SK-N-SH (cell line): ENCODE measurements around the gene MYORG. TPM values are rescaled to one million over a fixed set of nuclear protein-coding genes. Genes with fewer than 3 reads are reported as not detected.

Experiments used
- CTCF ChIA-PET: fragments of 300-600, 350-600 bp; formaldehyde crosslinking; extraction: SDS; loops from one replicate; lab custom pipeline; 2021; lab: Yijun Ruan, JAX
- POLR2A ChIA-PET: fragments of 350-600 bp; sonication (Branson Sonifier 250); formaldehyde crosslinking; extraction: SDS; loops from one replicate; lab custom pipeline; 2020; ENCODE audit warnings: antibody characterized with exemption, inconsistent platforms; lab: Yijun Ruan, JAX
- DNase-seq: peaks from one replicate; pipeline ENCODE4 v3.0.0; 2012
- H2AFZ ChIP-seq: fragments of 200-600 bp; sonication (generic); 2 replicates; pipeline ENCODE4 v1.8.1; 2016; ENCODE audit warnings: antibody characterized with exemption, mild to moderate bottlenecking, low read depth
- H3F3A ChIP-seq: fragments of 200-600 bp; sonication (generic); replicated peaks from 2 replicates; pipeline ENCODE3; 2016; ENCODE audit warnings: antibody characterized with exemption, mild to moderate bottlenecking; ENCODE audit not compliant: insufficient read depth
- H3K27ac ChIP-seq, 2 experiments: fragments of 200-500 bp in 1 of 2; fragments of 200-600 bp in 1 of 2; sonication (Bioruptor generic) in 1 of 2; sonication (generic), shearing (Covaris generic) in 1 of 2; 2 replicates each; pipeline versions ENCODE4 v1.5.1 to v1.6.1; 2014 to 2016; ENCODE audit warnings: low read depth in 2 of 2, inconsistent platforms in 1 of 2, low read length in 1 of 2, mild to moderate bottlenecking in 1 of 2, mixed read lengths in 1 of 2
- H3K27me3 ChIP-seq: fragments of 200-600 bp; sonication (generic), shearing (Covaris generic); 2 replicates; pipeline ENCODE4 v1.6.1; 2016; ENCODE audit warnings: mixed run types; ENCODE audit not compliant: insufficient read depth
- H3K36me3 ChIP-seq, 2 experiments: fragments of 200-500 bp in 1 of 2; fragments of 200-600 bp in 1 of 2; sonication (Bioruptor generic) in 1 of 2; sonication (generic) in 1 of 2; replicated peaks in 1 of 2; 2 replicates each; pipeline versions ENCODE3 to v1.5.1; 2014 to 2016; ENCODE audit warnings: low read length in 1 of 2, mild to moderate bottlenecking in 1 of 2; ENCODE audit not compliant: insufficient read depth in 2 of 2, control insufficient read depth in 1 of 2
- H3K4me1 ChIP-seq, 2 experiments: fragments of 200-500 bp in 1 of 2; fragments of 200-600 bp in 1 of 2; sonication (Bioruptor generic) in 1 of 2; sonication (generic), shearing (Covaris generic) in 1 of 2; 2 replicates each; pipeline versions ENCODE4 v1.5.1 to v1.6.1; 2014 to 2016; ENCODE audit warnings: low read depth in 1 of 2, low read length in 1 of 2, mixed run types in 1 of 2; ENCODE audit not compliant: insufficient read depth in 2 of 2, control insufficient read depth in 1 of 2
- H3K4me2 ChIP-seq: fragments of 200-600 bp; sonication (generic), shearing (Covaris generic); 2 replicates; pipeline ENCODE4 v1.6.1; 2017; ENCODE audit warnings: mixed run types
- H3K4me3 ChIP-seq, 2 experiments: fragments of 200-500 bp in 1 of 2; fragments of 200-600 bp in 1 of 2; sonication (Bioruptor generic) in 1 of 2; sonication (generic), shearing (Covaris generic) in 1 of 2; 2 replicates each; pipeline versions ENCODE4 v1.5.1 to v1.8.1; 2014 to 2016; ENCODE audit warnings: low read depth in 2 of 2, inconsistent platforms in 1 of 2, low read length in 1 of 2, mild to moderate bottlenecking in 1 of 2, mixed read lengths in 1 of 2, moderate library complexity in 1 of 2
- H3K79me2 ChIP-seq: fragments of 200-600 bp; sonication (generic); 2 replicates; pipeline ENCODE4 v1.8.1; 2017; ENCODE audit warnings: mild to moderate bottlenecking; ENCODE audit not compliant: insufficient read depth
- H3K9ac ChIP-seq: fragments of 200-600 bp; sonication (generic); 2 replicates; pipeline ENCODE4 v1.6.1; 2017; ENCODE audit warnings: mixed run types
- H3K9me2 ChIP-seq: fragments of 200-600 bp; sonication (generic); 2 replicates; pipeline ENCODE4 v1.6.1; 2017; ENCODE audit warnings: mixed run types
- H3K9me3 ChIP-seq: fragments of 200-600 bp; sonication (generic); 2 replicates; pipeline ENCODE4 v1.6.1; 2017; ENCODE audit warnings: mixed run types, mild to moderate bottlenecking, moderate library complexity
- H4K20me1 ChIP-seq: fragments of 200-600 bp; sonication (generic); 2 replicates; pipeline ENCODE4 v1.6.1; 2017; ENCODE audit warnings: mild to moderate bottlenecking, mixed run types; ENCODE audit not compliant: insufficient read depth
- ELF1 ChIP-seq: IDR thresholded peaks from 2 replicates; pipeline ENCODE4 v1.4.0; 2012
- EZH2phosphoT487 ChIP-seq: fragments of 200-600 bp; sonication (generic); IDR thresholded peaks from 2 replicates; pipeline ENCODE4 v1.6.1; 2017; ENCODE audit warnings: low read depth, mixed run types, mild to moderate bottlenecking, antibody characterized with exemption, moderate library complexity, borderline replicate concordance
- NFIC ChIP-seq: IDR thresholded peaks from 2 replicates; pipeline ENCODE4 v1.4.0; 2012; ENCODE audit warnings: borderline replicate concordance
- NRF1 ChIP-seq: IDR thresholded peaks from 2 replicates; pipeline ENCODE4 v1.6.1; 2012; ENCODE audit warnings: low read depth, mild to moderate bottlenecking, low read length
- PBX3 ChIP-seq: IDR thresholded peaks from 2 replicates; pipeline ENCODE4; 2012
- POLR2AphosphoS5 ChIP-seq: IDR thresholded peaks from 2 replicates; pipeline ENCODE4 v1.6.1; 2012; ENCODE audit warnings: low read depth, low read length
- RCOR1 ChIP-seq: fragments of 150-350 bp; IDR thresholded peaks from 2 replicates; pipeline ENCODE4 v1.6.1; 2017; ENCODE audit warnings: antibody characterized with exemption, low read length
- RFX5 ChIP-seq: IDR thresholded peaks from 2 replicates; pipeline ENCODE4 v1.6.1; 2012; ENCODE audit warnings: mild to moderate bottlenecking, improper control_type of control experiment, low read length
- RXRA ChIP-seq: IDR thresholded peaks from 2 replicates; pipeline ENCODE4 v1.4.0; 2012; ENCODE audit warnings: low read depth, mild to moderate bottlenecking, borderline replicate concordance
- SMC3 ChIP-seq: IDR thresholded peaks from 2 replicates; pipeline ENCODE4 v1.6.1; 2012; ENCODE audit warnings: low read depth, low read length, improper control_type of control experiment
- TAF1 ChIP-seq: IDR thresholded peaks from 2 replicates; pipeline ENCODE4 v1.6.1; 2012; ENCODE audit warnings: low read depth, mild to moderate bottlenecking, low read length, moderate library complexity, borderline replicate concordance
- YY1 ChIP-seq: IDR thresholded peaks from 2 replicates; pipeline ENCODE4 v1.4.0; 2012; ENCODE audit warnings: low read depth, mild to moderate bottlenecking
- WGBS: methylation state at CpG from one replicate; pipeline ENCODE4 v1.1.6; 2017; ENCODE audit warnings: low lambda C conversion rate; 5-methylcytosine and 5-hydroxymethylcytosine counted together
- polyA plus RNA-seq, 3 experiments: library from polyadenylated mRNA; depleted of rRNA; stranded (reverse); fragments of >200 nt; gene quantifications; 2 replicates each; pipeline ENCODE4 v1.2.3, GENCODE V29; 2012
- TF ChIP-seq, protein P1 (sequence below): IDR thresholded peaks from 2 replicates; pipeline ENCODE4 v1.4.0; 2012; ENCODE audit warnings: low read depth
- TF ChIP-seq, protein P2 (sequence below): fragments of 150-350 bp; IDR thresholded peaks from 2 replicates; pipeline ENCODE4 v1.6.1; 2017; ENCODE audit warnings: antibody characterized with exemption, low read length, low read depth, borderline replicate concordance
- TF ChIP-seq, protein P3 (sequence below): IDR thresholded peaks from 2 replicates; pipeline ENCODE4 v1.4.0; 2012; ENCODE audit warnings: low read depth, borderline replicate concordance
- TF ChIP-seq, protein P4 (sequence below): IDR thresholded peaks from 2 replicates; pipeline ENCODE4 v1.4.0; 2012; ENCODE audit warnings: low read depth, borderline replicate concordance

Gene MYORG
- polyA plus RNA-seq, 1 of the 3 experiments (the other 2 are of a cell fraction) = 1.1 TPM

GRCh38 chr9:34380511-34381315 lies 4.0 kb upstream of the MYORG start:
- H4K20me1 ChIP-seq = no peaks in the 10 kb centered on the region
- H3K4me1 ChIP-seq = peaks cover 7 to 17% of the 10 kb centered on the region in 2 experiments; a peak in 3 of 4 replicates
- H3F3A ChIP-seq = peaks cover 4% of the 10 kb centered on the region
- 39% methylated on average over 27 of the region's 59 CpGs for WGBS
- no peaks in the 10 kb centered on the region for H3K36me3 ChIP-seq
- POLR2A ChIA-PET = no interaction called here
- H3K9me2 ChIP-seq = no peaks in the 10 kb centered on the region
- peak; percentile 29; the same call in 1 of the 2 replicates for TF ChIP-seq TAF1
- TF ChIP-seq POLR2AphosphoS5 = peak; percentile 67
- no peak for TF ChIP-seq RCOR1
- TF ChIP-seq, protein P1, sequence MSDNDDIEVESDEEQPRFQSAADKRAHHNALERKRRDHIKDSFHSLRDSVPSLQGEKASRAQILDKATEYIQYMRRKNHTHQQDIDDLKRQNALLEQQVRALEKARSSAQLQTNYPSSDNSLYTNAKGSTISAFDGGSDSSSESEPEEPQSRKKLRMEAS = peak; percentile 87
- no peaks in the 10 kb centered on the region for H3K9me3 ChIP-seq
- DNase-seq = peak; percentile 94
- H2AFZ ChIP-seq = peak overlapping the region; percentile 96
- H3K4me3 ChIP-seq = peak overlapping the region; percentile 46 to 58; a peak in 3 of 4 replicates
- H3K27me3 ChIP-seq = no peaks in the 10 kb centered on the region
- CTCF ChIA-PET = interaction anchor here (0.7 to 8.0 kb wide), 13 partner anchors 24 to 223 kb away, joined by 3 to 149 read pairs (median 5); no protein-coding TSS in a partner anchor
- no peaks in the 10 kb centered on the region for H3K79me2 ChIP-seq
- H3K27ac ChIP-seq = no peak overlapping the region; a peak in 1 of 4 replicates
- H3K9ac ChIP-seq = peak overlapping the region; percentile 41; the same call in 1 of the 2 replicates
- peak overlapping the region; percentile 78 for H3K4me2 ChIP-seq

DNA sequence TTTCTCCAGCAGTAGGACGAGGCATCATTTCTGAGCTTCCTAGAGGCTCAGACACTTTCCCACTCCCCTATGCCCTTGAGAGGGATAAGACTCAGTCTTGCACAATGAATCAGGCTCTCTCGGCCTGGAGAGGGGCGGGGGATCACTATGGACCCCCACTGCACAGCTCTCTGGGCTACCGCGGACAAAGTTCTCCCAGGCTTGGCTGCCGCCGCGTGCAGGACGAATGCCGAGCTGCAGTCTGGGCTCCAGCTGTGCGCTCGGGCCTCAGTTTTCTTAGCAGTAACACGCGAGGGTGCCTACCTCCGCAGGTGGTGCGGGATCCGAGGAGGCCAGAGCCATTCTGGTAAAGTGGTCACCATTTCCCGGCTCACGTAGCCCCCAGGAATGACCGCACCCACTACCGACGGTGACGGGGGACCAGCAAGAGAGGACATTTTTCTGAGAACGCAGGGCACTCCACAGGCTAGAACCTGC lies 3.4 kb upstream of the MYORG start:
- POLR2A ChIA-PET = no interaction called here
- Histone ChIP-seq H3F3A (peaks cover 4% of the 10 kb centered on the region), H3K9ac (no peak overlapping the region), H3K4me1 (peaks cover 7 to 23% of the 10 kb centered on the region in 2 experiments; a peak in 3 of 4 replicates), H3K27ac (no peak overlapping the region), H2AFZ (peak overlapping the region; percentile 78; the same call in 1 of the 2 replicates), H3K9me2 (no peaks in the 10 kb centered on the region), H3K36me3 (no peaks in the 10 kb centered on the region), H4K20me1 (no peaks in the 10 kb centered on the region), H3K79me2 (no peaks in the 10 kb centered on the region), H3K9me3 (no peaks in the 10 kb centered on the region), H3K4me2 (no peak overlapping the region), H3K27me3 (no peaks in the 10 kb centered on the region), H3K4me3 (no peak overlapping the region)
- DNase-seq = no peak
- WGBS = 92% methylated on average over 21 of the region's 24 CpGs
- CTCF ChIA-PET = interaction anchor here (0.7 to 8.0 kb wide), 13 partner anchors 24 to 224 kb away, joined by 3 to 149 read pairs (median 5); no protein-coding TSS in a partner anchor
- TF ChIP-seq ELF1 = no peak
- TF ChIP-seq NFIC = no peak
- TF ChIP-seq, protein P2, sequence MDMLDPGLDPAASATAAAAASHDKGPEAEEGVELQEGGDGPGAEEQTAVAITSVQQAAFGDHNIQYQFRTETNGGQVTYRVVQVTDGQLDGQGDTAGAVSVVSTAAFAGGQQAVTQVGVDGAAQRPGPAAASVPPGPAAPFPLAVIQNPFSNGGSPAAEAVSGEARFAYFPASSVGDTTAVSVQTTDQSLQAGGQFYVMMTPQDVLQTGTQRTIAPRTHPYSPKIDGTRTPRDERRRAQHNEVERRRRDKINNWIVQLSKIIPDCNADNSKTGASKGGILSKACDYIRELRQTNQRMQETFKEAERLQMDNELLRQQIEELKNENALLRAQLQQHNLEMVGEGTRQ = no peak
- no peak for TF ChIP-seq EZH2phosphoT487
- TF ChIP-seq NRF1 = no peak
- TF ChIP-seq PBX3 = no peak
- no peak for TF ChIP-seq RXRA
- TF ChIP-seq, protein P3, sequence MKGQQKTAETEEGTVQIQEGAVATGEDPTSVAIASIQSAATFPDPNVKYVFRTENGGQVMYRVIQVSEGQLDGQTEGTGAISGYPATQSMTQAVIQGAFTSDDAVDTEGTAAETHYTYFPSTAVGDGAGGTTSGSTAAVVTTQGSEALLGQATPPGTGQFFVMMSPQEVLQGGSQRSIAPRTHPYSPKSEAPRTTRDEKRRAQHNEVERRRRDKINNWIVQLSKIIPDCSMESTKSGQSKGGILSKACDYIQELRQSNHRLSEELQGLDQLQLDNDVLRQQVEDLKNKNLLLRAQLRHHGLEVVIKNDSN = no peak
- TF ChIP-seq YY1 = no peak
- TF ChIP-seq SMC3 = no peak
- TF ChIP-seq, protein P4, sequence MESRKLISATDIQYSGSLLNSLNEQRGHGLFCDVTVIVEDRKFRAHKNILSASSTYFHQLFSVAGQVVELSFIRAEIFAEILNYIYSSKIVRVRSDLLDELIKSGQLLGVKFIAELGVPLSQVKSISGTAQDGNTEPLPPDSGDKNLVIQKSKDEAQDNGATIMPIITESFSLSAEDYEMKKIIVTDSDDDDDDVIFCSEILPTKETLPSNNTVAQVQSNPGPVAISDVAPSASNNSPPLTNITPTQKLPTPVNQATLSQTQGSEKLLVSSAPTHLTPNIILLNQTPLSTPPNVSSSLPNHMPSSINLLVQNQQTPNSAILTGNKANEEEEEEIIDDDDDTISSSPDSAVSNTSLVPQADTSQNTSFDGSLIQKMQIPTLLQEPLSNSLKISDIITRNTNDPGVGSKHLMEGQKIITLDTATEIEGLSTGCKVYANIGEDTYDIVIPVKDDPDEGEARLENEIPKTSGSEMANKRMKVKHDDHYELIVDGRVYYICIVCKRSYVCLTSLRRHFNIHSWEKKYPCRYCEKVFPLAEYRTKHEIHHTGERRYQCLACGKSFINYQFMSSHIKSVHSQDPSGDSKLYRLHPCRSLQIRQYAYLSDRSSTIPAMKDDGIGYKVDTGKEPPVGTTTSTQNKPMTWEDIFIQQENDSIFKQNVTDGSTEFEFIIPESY = no peak
- no peak for TF ChIP-seq TAF1
- TF ChIP-seq RFX5 = no peak
